NCI-H1092 (cell line): ENCODE results near the gene SNX7.

Source experiments
- DNase-seq: peaks from one replicate; lab custom pipeline; 2025; lab: John Stamatoyannopoulos, UW

SNX7 gene

GRCh38 chr1:98661544-98662355, at the start of gene SNX7:
TSS of gene SNX7 (plus strand) at chr1:98661721. CDS start at chr1:98661732, 11 bp downstream.
- no peak for DNase-seq

- no peak for DNase-seq
Measured at GRCh38 chr1:98637316-98637715, 24.2 kb upstream of the SNX7 start.

DNA sequence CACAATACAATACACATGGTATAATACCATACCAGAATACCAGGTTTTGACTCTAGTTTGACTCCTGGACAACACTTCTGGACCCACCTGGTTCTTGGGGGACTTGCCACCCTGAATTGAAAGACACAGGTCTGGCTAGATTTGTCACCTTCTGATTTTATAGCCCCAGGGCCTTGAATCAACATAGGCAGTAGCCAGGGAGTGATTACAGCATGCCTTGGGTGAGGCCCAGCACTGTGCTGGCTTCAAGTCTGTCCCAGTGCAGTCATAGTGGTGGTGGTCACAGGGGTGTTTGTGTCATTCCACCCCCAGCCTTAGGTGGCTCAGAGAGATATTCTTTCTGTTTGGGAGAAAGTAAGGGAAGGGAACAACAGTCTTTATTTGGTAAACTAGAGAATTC, 23.3 kb upstream of the SNX7 start:
- DNase-seq = no peak

- no peak for DNase-seq
Measured at GRCh38 chr1:98644510-98644909, 17.0 kb upstream of the SNX7 start.

DNA sequence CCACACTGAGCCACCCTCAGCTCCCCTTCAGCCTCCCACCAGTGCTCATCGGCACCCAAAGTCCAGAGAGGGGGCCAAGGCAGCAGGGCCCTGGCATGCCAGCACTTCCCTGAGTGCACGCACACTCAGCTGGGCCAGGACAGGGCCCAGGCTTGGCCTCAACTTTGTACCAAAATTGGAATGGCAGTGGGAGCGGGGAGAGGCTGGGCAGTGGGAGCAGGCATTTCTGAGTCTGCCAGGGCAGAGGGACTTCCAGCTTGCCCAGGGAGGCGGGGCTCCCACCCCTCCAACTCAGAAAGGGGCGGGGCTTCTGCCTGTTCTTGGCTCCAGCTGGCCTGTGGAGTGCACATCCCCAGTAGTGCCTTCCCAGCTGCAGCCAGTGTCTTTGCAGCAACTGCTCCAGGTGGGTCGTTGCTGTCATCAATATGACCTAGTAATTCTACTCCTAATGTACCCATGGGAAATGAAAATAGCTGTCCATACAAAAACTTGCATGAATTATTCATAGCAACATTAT, 10.3 kb upstream of the SNX7 start:
- DNase-seq = no peak

- no peak for DNase-seq
Measured at GRCh38 chr1:98653123-98653522, 8.4 kb upstream of the SNX7 start.

DNA sequence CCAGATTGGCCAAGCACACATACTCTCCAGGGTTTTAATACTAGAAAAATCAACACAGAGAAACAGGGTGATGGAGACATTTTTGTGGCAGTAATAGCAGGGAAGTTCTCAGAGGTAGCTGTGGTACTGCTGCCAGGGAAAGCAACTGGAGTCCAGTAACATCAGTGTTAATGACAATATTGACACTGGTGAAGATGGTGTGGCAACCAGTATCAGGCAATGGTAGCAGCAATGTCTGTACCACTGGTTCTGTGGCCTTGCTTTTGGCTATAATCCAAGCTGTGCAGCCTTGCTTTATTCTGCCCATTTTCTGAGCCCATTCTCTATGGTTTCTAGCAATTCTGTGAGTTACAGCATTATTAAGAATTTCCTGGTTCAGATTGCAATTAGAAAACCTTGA, 1.6 kb upstream of the SNX7 start:
- no peak for DNase-seq

- DNase-seq = no peak
Measured at GRCh38 chr1:98660940-98661543, 479 bp upstream of the SNX7 start.

GRCh38 chr1:98662356-98662670, 792 bp downstream of the SNX7 start:
- no peak for DNase-seq

GRCh38 chr1:98668733-98669132, 7.2 kb downstream of the SNX7 start:
- no peak for DNase-seq

GRCh38 chr1:98669355-98670296, 8.1 kb downstream of the SNX7 start:
- DNase-seq = no peak

GRCh38 chr1:98672189-98672588, 10.7 kb downstream of the SNX7 start:
- no peak for DNase-seq

- DNase-seq = no peak
Measured at GRCh38 chr1:98674075-98674781, 12.7 kb downstream of the SNX7 start.

DNA sequence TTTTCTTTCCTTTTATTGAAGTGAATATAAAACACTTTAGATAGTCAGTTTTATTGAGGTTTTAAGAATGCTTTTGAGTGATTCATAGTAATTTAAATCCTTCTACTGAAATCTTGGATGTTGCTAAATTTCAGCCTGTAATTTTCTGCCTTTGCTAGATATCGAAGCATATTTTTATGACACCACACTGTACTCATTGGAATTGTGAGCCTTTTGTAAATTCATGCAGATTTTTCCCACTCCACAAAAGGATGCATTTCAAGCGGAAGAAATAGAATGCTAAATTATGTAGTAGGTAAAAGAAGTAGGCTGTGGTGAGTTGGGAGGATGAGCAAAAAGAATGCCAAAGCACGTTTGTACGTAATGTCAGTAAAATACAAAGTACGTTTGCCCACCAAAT, 13.8 kb downstream of the SNX7 start:
- DNase-seq = no peak

DNA sequence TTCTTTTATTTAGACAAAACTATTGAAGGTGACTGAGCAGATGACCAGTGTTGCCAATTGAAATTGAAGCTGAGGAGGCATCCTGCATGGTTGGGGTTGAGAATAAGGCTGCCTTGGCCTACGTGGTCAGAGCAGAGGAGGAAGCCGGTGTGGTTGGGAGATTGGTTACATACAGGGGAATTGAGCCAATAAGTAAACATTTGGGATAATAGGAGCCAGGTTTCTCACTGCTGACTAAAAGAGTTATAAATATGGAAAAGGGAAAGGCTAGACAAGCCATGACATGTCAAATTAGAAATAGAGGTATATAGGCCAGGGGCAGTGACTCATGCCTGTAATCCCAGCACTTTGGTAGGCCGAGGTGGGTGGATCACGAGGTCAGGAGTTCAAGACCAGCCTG, 15.8 kb downstream of the SNX7 start:
- no peak for DNase-seq

GRCh38 chr1:98681812-98682211, 20.3 kb downstream of the SNX7 start:
- no peak for DNase-seq

- no peak for DNase-seq
Measured at GRCh38 chr1:98688110-98688739, 26.7 kb downstream of the SNX7 start.

DNA sequence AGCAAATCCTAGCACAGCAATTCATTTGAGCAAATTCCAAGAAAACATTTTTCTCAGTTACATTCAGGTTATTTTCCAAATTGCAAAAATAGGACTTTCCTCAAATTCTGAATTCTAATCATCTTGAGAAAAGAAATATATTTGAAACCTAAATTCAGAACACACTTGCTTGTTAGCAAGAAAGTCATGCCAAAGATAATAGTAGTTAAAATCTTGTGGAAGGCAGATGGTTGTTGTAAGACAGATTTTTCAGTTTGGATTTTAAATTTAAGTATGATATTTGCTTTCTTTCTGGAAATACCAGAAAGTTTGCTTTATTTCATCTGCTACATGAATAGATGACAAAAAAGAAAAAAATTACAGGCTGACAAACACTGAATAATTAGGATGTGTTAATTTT, 29.1 kb downstream of the SNX7 start:
- no peak for DNase-seq

- DNase-seq = no peak
Measured at GRCh38 chr1:98692482-98692881, 31.0 kb downstream of the SNX7 start.

DNA sequence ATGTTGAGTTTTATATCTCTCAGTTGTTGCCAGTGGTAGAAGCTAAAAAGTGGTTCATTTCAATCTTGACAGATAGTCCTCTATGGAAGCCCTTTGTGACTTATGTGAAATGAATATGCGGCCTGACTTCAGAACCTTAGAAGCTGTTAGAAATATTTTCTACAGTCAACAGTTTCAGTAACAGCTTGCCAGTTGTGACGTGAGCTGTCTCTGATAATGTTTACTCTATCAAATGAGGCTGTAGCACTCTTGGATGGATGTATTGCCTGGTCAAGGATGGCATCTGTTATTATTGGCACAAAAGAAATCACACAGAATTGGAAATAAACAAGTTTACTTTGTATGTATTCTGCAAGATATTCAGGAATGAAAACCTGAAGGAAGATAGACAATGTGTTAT, 31.9 kb downstream of the SNX7 start:
- DNase-seq = no peak

- DNase-seq = no peak
Measured at GRCh38 chr1:98696077-98696476, 34.6 kb downstream of the SNX7 start.
